Right atrium auricular region (tissue), 2 donors: Measurements from ENCODE around the gene DLG5. TPM values are rescaled to one million over a fixed set of nuclear protein-coding genes. Genes with fewer than 3 reads are reported as not detected.
A peak's percentile ranks its signal among the peaks of the same experiment; 100 is the strongest.

Experiments
- DNase-seq: peaks from one replicate; pipeline ENCODE4 v3.0.0-alpha.2; 2019; ENCODE audit warnings: low spot score
- H3K27ac ChIP-seq, 2 donors: fragments of 200-600 bp; sonication (generic); 1 replicate in 1 of 2; 2 replicates in 1 of 2; pipeline ENCODE4 v1.5.1; 2016 to 2019
- H3K27me3 ChIP-seq, 2 donors: fragments of 200-600 bp; sonication (generic); one replicate each; pipeline versions ENCODE4 v1.5.1 to v1.6.0; 2017 to 2019
- H3K36me3 ChIP-seq: fragments of 200-600 bp; sonication (generic); one replicate; pipeline ENCODE4 v1.5.1; 2016
- H3K4me1 ChIP-seq, 2 donors: fragments of 200-600 bp; sonication (generic); one replicate each; pipeline versions ENCODE4 v1.5.1 to v1.6.0; 2017 to 2019
- H3K4me3 ChIP-seq, 2 donors: fragments of 200-600 bp; sonication (generic); 1 replicate in 1 of 2; 2 replicates in 1 of 2; pipeline ENCODE4 v1.5.1; 2017 to 2019; ENCODE audit warnings: mild to moderate bottlenecking in 1 of 2, moderate library complexity in 1 of 2
- H3K9me3 ChIP-seq, 2 donors: fragments of 200-600 bp; sonication (generic); one replicate each; pipeline ENCODE4 v1.5.1; 2019
- CTCF ChIP-seq, 2 donors: fragments of 200-600 bp; sonication (generic); IDR thresholded peaks; one replicate each; pipeline ENCODE4 v1.5.1; 2019; ENCODE audit warnings: antibody characterized with exemption in 2 of 2
- total RNA-seq, 2 donors: library from RNA; depleted of rRNA; stranded (reverse); fragments of >200 nt; gene quantifications; one replicate each; pipeline ENCODE4 v1.1.0, GENCODE V29; 2016

DLG5 gene
- total RNA-seq, 2 donors from 2014 or later, result 10.5 to 20.4 TPM

- Histone ChIP-seq H3K4me1 (peaks cover 0 to 30% of the 10 kb centered on the region in 2 donors), H3K27ac (no peak overlapping the region), H3K9me3 (no peaks in the 10 kb centered on the region), H3K4me3 (no peak overlapping the region), H3K36me3 (no peaks in the 10 kb centered on the region), H3K27me3 (no peaks in the 10 kb centered on the region)
- DNase-seq, result no peak
- TF ChIP-seq CTCF (IDR thresholded peaks at IDR 0.05), result no peak
Measured at GRCh38 chr10:77879710-77880109, 46.8 kb downstream of the DLG5 start.

GRCh38 chr10:77879065-77879464, 47.5 kb downstream of the DLG5 start:
- TF ChIP-seq CTCF (IDR thresholded peaks at IDR 0.05), result no peak
- DNase-seq, result no peak
- no peaks in the 10 kb centered on the region for H3K9me3 ChIP-seq
- no peaks in the 10 kb centered on the region for H3K36me3 ChIP-seq
- H3K4me3 ChIP-seq, result no peak overlapping the region
- no peaks in the 10 kb centered on the region for H3K27me3 ChIP-seq
- peaks cover 0 to 34% of the 10 kb centered on the region in 2 donors for H3K4me1 ChIP-seq
- peak overlapping the region in 1 of 2 donors; percentile 70 for H3K27ac ChIP-seq

GRCh38 chr10:77877441-77878344, 48.9 kb downstream of the DLG5 start:
- DNase-seq, result no peak
- H3K4me1 ChIP-seq, result peaks cover 0 to 48% of the 10 kb centered on the region in 2 donors
- H3K27ac ChIP-seq, result peak overlapping the region; percentile 68 to 70
- no peak for TF ChIP-seq CTCF (IDR thresholded peaks at IDR 0.05)
- no peaks in the 10 kb centered on the region for H3K27me3 ChIP-seq
- H3K9me3 ChIP-seq, result no peaks in the 10 kb centered on the region
- peak overlapping the region in 1 of 2 donors; percentile 11 for H3K4me3 ChIP-seq
- no peaks in the 10 kb centered on the region for H3K36me3 ChIP-seq

- H3K27ac ChIP-seq, result no peak overlapping the region
- no peaks in the 10 kb centered on the region for H3K27me3 ChIP-seq
- DNase-seq, result no peak
- no peaks in the 10 kb centered on the region for H3K9me3 ChIP-seq
- TF ChIP-seq CTCF (IDR thresholded peaks at IDR 0.05), result no peak
- peaks cover 0 to 57% of the 10 kb centered on the region in 2 donors for H3K4me1 ChIP-seq
- H3K4me3 ChIP-seq, result no peak overlapping the region
- H3K36me3 ChIP-seq, result no peaks in the 10 kb centered on the region
Measured at GRCh38 chr10:77875730-77876129, 50.8 kb downstream of the DLG5 start.

GRCh38 chr10:77874872-77875271, 51.7 kb downstream of the DLG5 start:
- no peak for DNase-seq
- Histone ChIP-seq H3K27ac (no peak overlapping the region), H3K4me3 (no peak overlapping the region), H3K9me3 (no peaks in the 10 kb centered on the region), H3K27me3 (no peaks in the 10 kb centered on the region), H3K4me1 (peaks cover 0 to 58% of the 10 kb centered on the region in 2 donors), H3K36me3 (no peaks in the 10 kb centered on the region)
- no peak for TF ChIP-seq CTCF (IDR thresholded peaks at IDR 0.05)
